HEK293 (cell line): ENCODE data around the gene CEBPA.

Experiments
- HOXC10 ChIP-seq: sonication (generic); formaldehyde crosslinking; IDR thresholded peaks from 2 replicates; pipeline ENCODE4 v1.8.1; 2023; ENCODE audit warnings: mild to moderate bottlenecking, missing genetic modification reagents
- IKZF3 ChIP-seq: fragments of 450-650 bp; IDR thresholded peaks from 2 replicates; pipeline ENCODE4 v1.5.0; 2018; ENCODE audit warnings: missing biosample characterization, mild to moderate bottlenecking, missing genetic modification characterization, moderate library complexity
- KLF10 ChIP-seq: fragments of 450-650 bp; IDR thresholded peaks from 2 replicates; pipeline ENCODE4 v1.5.1; 2018; ENCODE audit warnings: missing biosample characterization, mild to moderate bottlenecking, missing genetic modification characterization
- KLF16 ChIP-seq: fragments of 450-650 bp; formaldehyde crosslinking; IDR thresholded peaks from 2 replicates; pipeline ENCODE4 v1.5.1; 2017; ENCODE audit warnings: missing biosample characterization, missing genetic modification characterization
- KLF7 ChIP-seq: fragments of 450-650 bp; formaldehyde crosslinking; IDR thresholded peaks from 2 replicates; pipeline ENCODE4 v1.5.1; 2016; ENCODE audit warnings: missing biosample characterization, missing genetic modification characterization, borderline replicate concordance
- KLF9 ChIP-seq: fragments of 450-650 bp; formaldehyde crosslinking; IDR thresholded peaks from 2 replicates; pipeline ENCODE4 v1.5.1; 2016; ENCODE audit warnings: missing biosample characterization, missing genetic modification characterization, low read depth
- MEIS1 ChIP-seq: sonication (generic); formaldehyde crosslinking; IDR thresholded peaks from 2 replicates; pipeline ENCODE4 v1.8.1; 2022; ENCODE audit warnings: missing genetic modification reagents, mild to moderate bottlenecking, borderline replicate concordance
- SP3 ChIP-seq: fragments of 450-650 bp; formaldehyde crosslinking; IDR thresholded peaks from 2 replicates; pipeline ENCODE4 v1.5.1; 2016; ENCODE audit warnings: missing biosample characterization, missing genetic modification characterization
- YY1 ChIP-seq: fragments of 450-650 bp; formaldehyde crosslinking; IDR thresholded peaks from 2 replicates; pipeline ENCODE4 v1.5.1; 2018; ENCODE audit warnings: missing biosample characterization, missing genetic modification characterization
- ZBTB17 ChIP-seq: fragments of 450-650 bp; formaldehyde crosslinking; IDR thresholded peaks from 2 replicates; pipeline ENCODE4 v1.5.1; 2016; ENCODE audit warnings: missing biosample characterization, missing genetic modification characterization
- ZBTB48 ChIP-seq: fragments of 450-650 bp; formaldehyde crosslinking; IDR thresholded peaks from 2 replicates; pipeline ENCODE4 v1.5.1; 2016; ENCODE audit warnings: missing biosample characterization, missing genetic modification characterization
- ZFHX2 ChIP-seq: fragments of 450-650 bp; formaldehyde crosslinking; conservative IDR thresholded peaks from 2 replicates; pipeline ENCODE4 v1.5.1; 2016; ENCODE audit warnings: missing biosample characterization, missing genetic modification characterization
- ZFP69B ChIP-seq: fragments of 450-650 bp; formaldehyde crosslinking; IDR thresholded peaks from 2 replicates; pipeline ENCODE4 v1.5.1; 2016; ENCODE audit warnings: missing biosample characterization, missing genetic modification characterization
- ZIC2 ChIP-seq: fragments of 450-650 bp; formaldehyde crosslinking; IDR thresholded peaks from 2 replicates; pipeline ENCODE4 v1.5.1; 2016; ENCODE audit warnings: missing biosample characterization, missing genetic modification characterization
- ZNF10 ChIP-seq: fragments of 450-650 bp; formaldehyde crosslinking; IDR thresholded peaks from 2 replicates; pipeline ENCODE4 v1.5.1; 2017; ENCODE audit warnings: missing biosample characterization, missing genetic modification characterization
- ZNF121 ChIP-seq: fragments of 450-650 bp; formaldehyde crosslinking; IDR thresholded peaks from 2 replicates; pipeline ENCODE4 v1.5.1; 2016; ENCODE audit warnings: missing biosample characterization, missing genetic modification characterization
- ZNF132 ChIP-seq: fragments of 450-650 bp; formaldehyde crosslinking; IDR thresholded peaks from 2 replicates; pipeline ENCODE4 v1.5.1; 2017; ENCODE audit warnings: missing biosample characterization, missing genetic modification characterization, borderline replicate concordance
- ZNF140 ChIP-seq: fragments of 450-650 bp; formaldehyde crosslinking; IDR thresholded peaks from 2 replicates; pipeline ENCODE4 v1.5.1; 2016; ENCODE audit warnings: missing biosample characterization, missing genetic modification characterization
- ZNF169 ChIP-seq: fragments of 450-650 bp; formaldehyde crosslinking; IDR thresholded peaks from 2 replicates; pipeline ENCODE4 v1.5.1; 2016; ENCODE audit warnings: missing biosample characterization, missing genetic modification characterization
- ZNF174 ChIP-seq: fragments of 450-650 bp; formaldehyde crosslinking; IDR thresholded peaks from 2 replicates; pipeline ENCODE4 v1.5.0; 2017; ENCODE audit warnings: missing biosample characterization, mild to moderate bottlenecking, missing genetic modification characterization
- ZNF19 ChIP-seq: fragments of 450-650 bp; formaldehyde crosslinking; IDR thresholded peaks from 2 replicates; pipeline ENCODE4; 2016; ENCODE audit warnings: missing biosample characterization, missing genetic modification characterization, low read depth
- ZNF214 ChIP-seq: fragments of 450-650 bp; formaldehyde crosslinking; IDR thresholded peaks from 2 replicates; pipeline ENCODE4 v1.5.1; 2017; ENCODE audit warnings: missing biosample characterization, mild to moderate bottlenecking, missing genetic modification characterization, borderline replicate concordance
- ZNF366 ChIP-seq: fragments of 450-650 bp; formaldehyde crosslinking; conservative IDR thresholded peaks from 2 replicates; pipeline ENCODE4 v1.5.1; 2016; ENCODE audit warnings: missing biosample characterization, missing genetic modification characterization
- ZNF433 ChIP-seq: fragments of 450-650 bp; formaldehyde crosslinking; IDR thresholded peaks from 2 replicates; pipeline ENCODE4 v1.5.1; 2016; ENCODE audit warnings: missing biosample characterization, missing genetic modification characterization, low read depth
- ZNF48 ChIP-seq: fragments of 450-650 bp; formaldehyde crosslinking; IDR thresholded peaks from 2 replicates; pipeline ENCODE4 v1.5.1; 2016; ENCODE audit warnings: missing biosample characterization, missing genetic modification characterization
- ZNF513 ChIP-seq: fragments of 450-650 bp; IDR thresholded peaks from 2 replicates; pipeline ENCODE4 v1.5.1; 2018; ENCODE audit warnings: missing biosample characterization, missing genetic modification characterization
- ZNF596 ChIP-seq: fragments of 450-650 bp; IDR thresholded peaks from 2 replicates; pipeline ENCODE4 v1.5.0; 2018; ENCODE audit warnings: missing biosample characterization, mild to moderate bottlenecking, missing genetic modification characterization, moderate library complexity
- ZNF777 ChIP-seq: fragments of 450-650 bp; formaldehyde crosslinking; IDR thresholded peaks from 2 replicates; pipeline ENCODE4 v1.5.1; 2017; ENCODE audit warnings: missing biosample characterization, missing genetic modification characterization, borderline replicate concordance
- ZNF830 ChIP-seq: fragments of 450-650 bp; IDR thresholded peaks from 2 replicates; pipeline ENCODE4 v1.5.0; 2018; ENCODE audit warnings: missing biosample characterization, missing genetic modification characterization, low read depth, mild to moderate bottlenecking, moderate library complexity
- ZNF843 ChIP-seq: fragments of 450-650 bp; formaldehyde crosslinking; IDR thresholded peaks from 2 replicates; pipeline ENCODE4 v1.5.1; 2016; ENCODE audit warnings: missing biosample characterization, missing genetic modification characterization
- TF ChIP-seq, protein P1 (sequence below): fragments of 450-650 bp; formaldehyde crosslinking; IDR thresholded peaks from 2 replicates; pipeline ENCODE4 v1.5.1; 2016; ENCODE audit warnings: missing biosample characterization, missing genetic modification characterization, borderline replicate concordance
- TF ChIP-seq, protein P2 (sequence below): fragments of 450-650 bp; formaldehyde crosslinking; IDR thresholded peaks from 2 replicates; pipeline ENCODE4 v1.5.1; 2017; ENCODE audit warnings: missing biosample characterization, mild to moderate bottlenecking, missing genetic modification characterization, moderate library complexity
- TF ChIP-seq, protein P3 (sequence below): fragments of 450-650 bp; formaldehyde crosslinking; IDR thresholded peaks from 2 replicates; pipeline ENCODE4 v1.5.1; 2016; ENCODE audit warnings: missing biosample characterization, missing genetic modification characterization

CEBPA gene

DNA sequence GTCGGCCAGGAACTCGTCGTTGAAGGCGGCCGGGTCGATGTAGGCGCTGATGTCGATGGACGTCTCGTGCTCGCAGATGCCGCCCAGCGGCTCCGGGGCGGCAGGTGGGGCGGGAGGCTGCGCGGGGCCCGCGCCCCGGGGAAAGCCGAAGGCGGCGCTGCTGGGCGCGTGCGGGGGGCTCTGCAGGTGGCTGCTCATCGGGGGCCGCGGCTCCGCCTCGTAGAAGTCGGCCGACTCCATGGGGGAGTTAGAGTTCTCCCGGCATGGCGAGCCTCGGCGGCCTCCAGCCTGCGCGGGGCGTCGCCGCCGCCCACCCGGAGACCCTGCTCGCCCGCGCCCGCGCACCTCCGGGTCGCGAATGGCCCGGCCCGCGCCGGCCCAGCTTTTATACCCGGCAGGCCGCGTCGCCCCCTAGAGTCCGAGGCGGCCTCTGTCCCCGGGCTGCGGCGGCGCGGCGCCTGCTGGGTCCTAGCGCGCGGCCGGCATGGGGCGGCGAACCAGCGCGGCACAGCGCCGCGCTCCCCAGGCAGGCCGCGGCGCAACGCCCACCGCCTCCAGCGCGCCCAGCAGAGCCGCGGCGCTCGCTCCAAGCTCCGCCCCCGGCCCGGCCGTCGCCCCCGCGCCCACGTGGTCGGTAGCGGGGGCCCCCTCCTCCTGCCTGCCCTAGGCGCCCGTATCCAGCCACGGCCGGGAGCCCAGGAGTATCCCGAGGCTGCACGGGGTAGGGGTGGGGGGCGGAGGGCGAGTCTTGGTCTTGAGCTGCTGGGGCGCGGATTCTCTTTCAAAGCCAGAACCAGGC lies at the start of gene CEBPA (continued):
- TF ChIP-seq, protein P1, sequence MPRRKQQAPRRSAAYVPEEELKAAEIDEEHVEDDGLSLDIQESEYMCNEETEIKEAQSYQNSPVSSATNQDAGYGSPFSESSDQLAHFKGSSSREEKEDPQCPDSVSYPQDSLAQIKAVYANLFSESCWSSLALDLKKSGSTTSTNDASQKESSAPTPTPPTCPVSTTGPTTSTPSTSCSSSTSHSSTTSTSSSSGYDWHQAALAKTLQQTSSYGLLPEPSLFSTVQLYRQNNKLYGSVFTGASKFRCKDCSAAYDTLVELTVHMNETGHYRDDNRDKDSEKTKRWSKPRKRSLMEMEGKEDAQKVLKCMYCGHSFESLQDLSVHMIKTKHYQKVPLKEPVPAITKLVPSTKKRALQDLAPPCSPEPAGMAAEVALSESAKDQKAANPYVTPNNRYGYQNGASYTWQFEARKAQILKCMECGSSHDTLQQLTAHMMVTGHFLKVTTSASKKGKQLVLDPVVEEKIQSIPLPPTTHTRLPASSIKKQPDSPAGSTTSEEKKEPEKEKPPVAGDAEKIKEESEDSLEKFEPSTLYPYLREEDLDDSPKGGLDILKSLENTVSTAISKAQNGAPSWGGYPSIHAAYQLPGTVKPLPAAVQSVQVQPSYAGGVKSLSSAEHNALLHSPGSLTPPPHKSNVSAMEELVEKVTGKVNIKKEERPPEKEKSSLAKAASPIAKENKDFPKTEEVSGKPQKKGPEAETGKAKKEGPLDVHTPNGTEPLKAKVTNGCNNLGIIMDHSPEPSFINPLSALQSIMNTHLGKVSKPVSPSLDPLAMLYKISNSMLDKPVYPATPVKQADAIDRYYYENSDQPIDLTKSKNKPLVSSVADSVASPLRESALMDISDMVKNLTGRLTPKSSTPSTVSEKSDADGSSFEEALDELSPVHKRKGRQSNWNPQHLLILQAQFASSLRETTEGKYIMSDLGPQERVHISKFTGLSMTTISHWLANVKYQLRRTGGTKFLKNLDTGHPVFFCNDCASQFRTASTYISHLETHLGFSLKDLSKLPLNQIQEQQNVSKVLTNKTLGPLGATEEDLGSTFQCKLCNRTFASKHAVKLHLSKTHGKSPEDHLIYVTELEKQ: no peak
- no peak; the same call in 1 of the 2 replicates for TF ChIP-seq ZNF843 (tag by site-specific recombination)
- peak; percentile 76 for TF ChIP-seq IKZF3 (tag by site-specific recombination)
- no peak for TF ChIP-seq ZNF132 (tag by site-specific recombination)
- no peak for TF ChIP-seq ZNF777 (tag by site-specific recombination)
- no peak for TF ChIP-seq ZNF830 (tag by site-specific recombination)
- TF ChIP-seq ZNF513: peak; percentile 52; the same call in 1 of the 2 replicates
- no peak for TF ChIP-seq ZNF140 (tag by site-specific recombination)
- 0 out of 2 replicates have a peak, but pooled peaks have one; percentile 16 for TF ChIP-seq MEIS1 (CRISPR knock-in tag)
- 0 out of 2 replicates have a peak, but pooled peaks have one; percentile 17 for TF ChIP-seq ZBTB48 (tag by site-specific recombination)
- no peak; the same call in 1 of the 2 replicates for TF ChIP-seq ZNF174 (tag by site-specific recombination)
- no peak; the same call in 1 of the 2 replicates for TF ChIP-seq KLF7 (tag by site-specific recombination)
- peak; percentile 69; the same call in 1 of the 2 replicates for TF ChIP-seq ZNF10 (tag by site-specific recombination)
- no peak for TF ChIP-seq ZNF48 (tag by site-specific recombination)
- peak; percentile 93 for TF ChIP-seq ZFHX2
- TF ChIP-seq ZIC2 (tag by site-specific recombination): peak; percentile 69
- no peak for TF ChIP-seq ZNF19 (tag by site-specific recombination)
- no peak for TF ChIP-seq ZNF214 (tag by site-specific recombination)
- peak; percentile 54; the same call in 1 of the 2 replicates for TF ChIP-seq ZNF169 (tag by site-specific recombination)
- TF ChIP-seq, protein P2, sequence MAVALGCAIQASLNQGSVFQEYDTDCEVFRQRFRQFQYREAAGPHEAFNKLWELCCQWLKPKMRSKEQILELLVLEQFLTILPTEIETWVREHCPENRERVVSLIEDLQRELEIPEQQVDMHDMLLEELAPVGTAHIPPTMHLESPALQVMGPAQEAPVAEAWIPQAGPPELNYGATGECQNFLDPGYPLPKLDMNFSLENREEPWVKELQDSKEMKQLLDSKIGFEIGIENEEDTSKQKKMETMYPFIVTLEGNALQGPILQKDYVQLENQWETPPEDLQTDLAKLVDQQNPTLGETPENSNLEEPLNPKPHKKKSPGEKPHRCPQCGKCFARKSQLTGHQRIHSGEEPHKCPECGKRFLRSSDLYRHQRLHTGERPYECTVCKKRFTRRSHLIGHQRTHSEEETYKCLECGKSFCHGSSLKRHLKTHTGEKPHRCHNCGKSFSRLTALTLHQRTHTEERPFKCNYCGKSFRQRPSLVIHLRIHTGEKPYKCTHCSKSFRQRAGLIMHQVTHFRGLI (tag by site-specific recombination): peak; percentile 76
- TF ChIP-seq HOXC10: 0 out of 2 replicates have a peak, but pooled peaks have one; percentile 21
- TF ChIP-seq ZFP69B (tag by site-specific recombination): peak; percentile 78
- peak; percentile 47 for TF ChIP-seq KLF16 (tag by site-specific recombination)
- no peak; the same call in 1 of the 2 replicates for TF ChIP-seq KLF10 (tag by site-specific recombination)
- TF ChIP-seq YY1 (tag by site-specific recombination): peak; percentile 80; the same call in 1 of the 2 replicates
- no peak; the same call in 1 of the 2 replicates for TF ChIP-seq ZBTB17 (tag by site-specific recombination)
- TF ChIP-seq ZNF366: no peak
- TF ChIP-seq KLF9 (tag by site-specific recombination): peak; percentile 11
- no peak for TF ChIP-seq ZNF121
- TF ChIP-seq ZNF433: no peak
- TF ChIP-seq ZNF596 (tag by site-specific recombination): peak; percentile 75
- TF ChIP-seq, protein P3, sequence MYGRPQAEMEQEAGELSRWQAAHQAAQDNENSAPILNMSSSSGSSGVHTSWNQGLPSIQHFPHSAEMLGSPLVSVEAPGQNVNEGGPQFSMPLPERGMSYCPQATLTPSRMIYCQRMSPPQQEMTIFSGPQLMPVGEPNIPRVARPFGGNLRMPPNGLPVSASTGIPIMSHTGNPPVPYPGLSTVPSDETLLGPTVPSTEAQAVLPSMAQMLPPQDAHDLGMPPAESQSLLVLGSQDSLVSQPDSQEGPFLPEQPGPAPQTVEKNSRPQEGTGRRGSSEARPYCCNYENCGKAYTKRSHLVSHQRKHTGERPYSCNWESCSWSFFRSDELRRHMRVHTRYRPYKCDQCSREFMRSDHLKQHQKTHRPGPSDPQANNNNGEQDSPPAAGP (tag by site-specific recombination): 0 out of 2 replicates have a peak, but pooled peaks have one; percentile 40
- peak; percentile 69; the same call in 1 of the 2 replicates for TF ChIP-seq SP3 (tag by site-specific recombination)
